ENCODE data around the gene SLC25A29. TPM values are rescaled to one million over a fixed set of nuclear protein-coding genes. Genes with fewer than 3 reads are reported as not detected.

Gene SLC25A29
- total RNA-seq, 2 donors from 2014 or later: 29.2 to 37.9 TPM

- Mint-ChIP-seq H3K27me3 (peaks cover 0 to under 1% of the 10 kb centered on the region in 2 donors), H3K9me3 (no peaks in the 10 kb centered on the region), H3K36me3 (no peaks in the 10 kb centered on the region), H3K4me1 (ENCODE audit: low read depth in 2 of 2) (peaks cover 0 to under 1% of the 10 kb centered on the region in 2 donors), H3K27ac (peak overlapping the region in 1 of 2 donors; percentile 71), H3K4me3 (no peak overlapping the region)
- ATAC-seq (no peak), DNase-seq (ENCODE audit: low spot score) (no peak)
Measured at GRCh38 chr14:100325231-100325632, 19.0 kb upstream of the SLC25A29 start.

DNA sequence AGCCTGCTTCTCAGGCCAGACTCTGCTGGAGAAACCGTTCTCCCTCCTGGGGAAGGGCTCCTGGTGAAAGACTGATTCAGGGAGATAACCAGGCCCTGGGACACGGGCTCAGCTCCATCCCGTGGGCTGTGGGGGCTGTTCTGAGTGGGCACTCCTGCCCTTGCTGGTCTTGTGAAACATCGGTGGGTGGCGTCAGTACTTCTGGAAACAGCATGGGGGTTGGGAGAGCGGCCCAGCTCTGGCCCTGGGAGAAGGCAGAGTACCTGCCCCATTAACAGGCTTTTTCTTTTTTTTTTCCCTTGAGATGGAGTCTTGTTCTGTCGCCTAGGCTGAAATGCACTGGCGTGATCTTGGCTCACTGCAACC is 17.7 kb upstream of the SLC25A29 start:
- no peak overlapping the region for H3K4me3 Mint-ChIP-seq
- peaks cover 0 to 4% of the 10 kb centered on the region in 2 donors for H3K27me3 Mint-ChIP-seq
- no peak for ATAC-seq
- no peaks in the 10 kb centered on the region for H3K9me3 Mint-ChIP-seq
- no peaks in the 10 kb centered on the region for H3K36me3 Mint-ChIP-seq
- DNase-seq (ENCODE audit: low spot score): no peak
- no peak overlapping the region for H3K27ac Mint-ChIP-seq
- H3K4me1 Mint-ChIP-seq (ENCODE audit: low read depth in 2 of 2): peaks cover 0 to 7% of the 10 kb centered on the region in 2 donors

DNA sequence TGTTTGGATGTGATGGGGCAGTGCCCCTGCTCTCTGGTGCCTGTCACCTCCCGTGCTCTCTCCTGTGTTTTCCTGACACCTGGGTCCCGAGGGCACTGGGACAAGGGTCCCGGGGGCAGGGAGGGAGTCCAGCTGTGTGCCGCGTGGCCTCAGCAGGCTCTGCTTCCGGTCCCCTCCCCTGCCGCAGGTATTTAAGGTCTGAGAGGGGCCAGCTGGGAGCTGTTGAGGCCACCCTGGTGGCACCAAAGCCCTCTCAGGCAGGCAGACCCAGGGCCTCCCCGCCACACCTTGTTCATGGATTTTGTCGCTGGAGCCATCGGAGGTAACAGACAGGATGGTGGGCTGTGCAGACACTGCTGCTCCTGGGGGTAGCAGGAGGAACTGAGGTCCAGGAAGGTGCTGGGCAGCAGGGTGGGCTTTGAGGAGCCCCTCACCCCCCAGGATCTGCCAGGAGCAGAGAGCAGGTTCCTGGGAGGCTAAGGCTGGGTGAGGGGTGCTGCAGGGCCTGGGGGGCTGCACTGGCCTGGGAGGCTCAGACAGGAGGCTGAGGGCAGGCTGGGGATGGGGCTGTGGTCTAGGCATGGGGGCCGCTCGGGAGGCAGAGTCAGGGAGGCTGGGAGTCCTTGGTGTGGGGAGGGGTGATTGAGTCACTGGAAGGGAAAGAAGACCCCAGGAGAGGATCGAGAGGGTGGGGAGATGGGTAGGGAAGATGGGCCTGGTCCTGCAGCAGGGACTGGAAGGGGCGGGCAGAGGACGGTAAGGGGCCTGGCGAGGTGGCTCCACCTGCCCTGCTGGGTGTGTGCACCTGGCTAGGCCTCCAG is 17.1 kb upstream of the SLC25A29 start, which contains the start of gene SLC25A47:
Gene SLC25A47 (plus strand): TSS at position 219 of the 821 bp plus-strand sequence. CDS start 76 bp downstream, at position 295.
- no peaks in the 10 kb centered on the region for H3K9me3 Mint-ChIP-seq
- peaks cover 0 to 4% of the 10 kb centered on the region in 2 donors for H3K27me3 Mint-ChIP-seq
- DNase-seq (ENCODE audit: low spot score) (no peak), ATAC-seq (no peak)
- H3K4me3 Mint-ChIP-seq: no peak within 1 kb of the TSS
- no peak within 1 kb of the TSS for H3K27ac Mint-ChIP-seq
- H3K4me1 Mint-ChIP-seq (ENCODE audit: low read depth in 2 of 2): peaks cover 0 to 7% of the 10 kb centered on the region in 2 donors
- no peaks in the 10 kb centered on the region for H3K36me3 Mint-ChIP-seq

DNA sequence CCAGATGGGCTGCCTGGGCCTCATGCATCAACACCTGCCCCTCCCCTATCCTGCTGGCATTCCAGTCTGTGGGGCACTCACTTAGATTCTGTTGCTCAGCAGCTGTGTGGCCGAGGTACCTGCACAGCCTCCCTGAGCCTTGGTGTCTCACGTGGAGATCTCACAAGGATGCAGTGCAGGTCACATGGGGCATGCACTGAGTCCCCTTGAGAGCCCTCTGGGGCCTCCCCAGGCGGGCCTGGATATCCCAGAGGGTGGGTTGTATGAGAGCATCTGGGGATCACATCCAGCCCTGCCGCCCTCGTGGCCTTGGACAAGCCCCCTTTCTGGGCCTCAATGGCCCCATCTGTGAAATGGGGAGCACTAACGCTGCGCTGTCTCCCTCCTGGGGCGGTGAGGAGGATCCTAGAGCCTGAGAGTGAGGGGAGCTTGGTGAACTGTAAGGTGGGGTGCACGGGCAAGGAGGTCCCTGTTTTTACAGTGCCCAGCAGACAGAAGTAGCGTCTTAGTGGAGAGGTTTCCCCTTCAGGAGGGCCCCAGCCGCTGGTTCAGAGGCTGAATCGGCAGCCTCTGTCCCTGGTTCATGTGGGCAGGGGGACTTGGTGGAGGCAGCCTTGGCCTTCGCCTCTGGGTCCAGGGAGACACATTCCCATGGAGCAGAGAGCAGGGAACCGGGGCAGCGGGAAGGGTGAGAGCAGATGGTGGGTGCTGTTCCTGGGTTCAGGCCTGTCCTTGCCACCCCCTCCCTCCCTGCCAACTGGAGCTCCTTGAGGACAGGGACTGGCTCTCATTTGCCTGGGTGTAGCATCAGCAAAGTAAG is 16.1 kb upstream of the SLC25A29 start:
- DNase-seq (ENCODE audit: low spot score) (no peak), ATAC-seq (no peak)
- Mint-ChIP-seq H3K27ac (no peak overlapping the region), H3K36me3 (no peaks in the 10 kb centered on the region), H3K9me3 (no peaks in the 10 kb centered on the region), H3K27me3 (peaks cover 0 to 4% of the 10 kb centered on the region in 2 donors), H3K4me3 (no peak overlapping the region), H3K4me1 (ENCODE audit: low read depth in 2 of 2) (peaks cover 4 to 11% of the 10 kb centered on the region in 2 donors)

DNA sequence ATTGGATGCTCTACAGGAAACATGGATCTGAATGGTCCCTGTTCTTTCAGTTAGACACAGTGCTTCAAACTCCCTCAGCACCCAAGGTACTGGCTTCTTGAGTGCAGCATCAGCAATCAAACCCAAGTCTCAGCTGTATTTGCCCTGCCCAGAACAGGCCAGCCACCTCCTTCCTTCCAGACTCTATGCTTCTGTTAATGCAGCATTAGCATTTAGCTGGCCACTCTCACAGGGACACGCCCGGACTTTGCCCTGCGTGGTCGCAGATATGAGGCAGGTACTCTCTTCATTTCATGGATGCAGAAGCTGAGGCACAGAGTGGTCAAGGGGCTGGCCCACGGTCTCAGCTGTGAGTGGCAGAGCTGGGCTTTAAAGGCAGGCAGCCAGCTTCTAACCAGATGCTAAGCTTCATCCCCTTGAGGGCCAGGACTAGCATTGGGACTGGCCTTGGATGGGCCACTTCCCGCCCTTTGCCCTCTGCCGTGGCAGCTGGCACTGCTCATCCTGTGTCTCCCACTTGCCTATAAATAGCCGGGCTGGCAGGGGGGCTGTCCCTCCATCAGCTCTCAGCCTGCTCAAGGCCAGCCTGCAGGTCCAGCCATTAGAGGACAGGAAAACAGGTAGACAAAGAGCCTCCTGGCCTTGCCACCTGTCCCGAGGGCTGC is 15.4 kb upstream of the SLC25A29 start:
- Mint-ChIP-seq H3K4me3 (no peak overlapping the region), H3K9me3 (no peaks in the 10 kb centered on the region), H3K27ac (no peak overlapping the region), H3K4me1 (ENCODE audit: low read depth in 2 of 2) (peaks cover 4 to 11% of the 10 kb centered on the region in 2 donors), H3K27me3 (peaks cover 0 to 4% of the 10 kb centered on the region in 2 donors), H3K36me3 (no peaks in the 10 kb centered on the region)
- ATAC-seq (no peak), DNase-seq (ENCODE audit: low spot score) (no peak)

DNA sequence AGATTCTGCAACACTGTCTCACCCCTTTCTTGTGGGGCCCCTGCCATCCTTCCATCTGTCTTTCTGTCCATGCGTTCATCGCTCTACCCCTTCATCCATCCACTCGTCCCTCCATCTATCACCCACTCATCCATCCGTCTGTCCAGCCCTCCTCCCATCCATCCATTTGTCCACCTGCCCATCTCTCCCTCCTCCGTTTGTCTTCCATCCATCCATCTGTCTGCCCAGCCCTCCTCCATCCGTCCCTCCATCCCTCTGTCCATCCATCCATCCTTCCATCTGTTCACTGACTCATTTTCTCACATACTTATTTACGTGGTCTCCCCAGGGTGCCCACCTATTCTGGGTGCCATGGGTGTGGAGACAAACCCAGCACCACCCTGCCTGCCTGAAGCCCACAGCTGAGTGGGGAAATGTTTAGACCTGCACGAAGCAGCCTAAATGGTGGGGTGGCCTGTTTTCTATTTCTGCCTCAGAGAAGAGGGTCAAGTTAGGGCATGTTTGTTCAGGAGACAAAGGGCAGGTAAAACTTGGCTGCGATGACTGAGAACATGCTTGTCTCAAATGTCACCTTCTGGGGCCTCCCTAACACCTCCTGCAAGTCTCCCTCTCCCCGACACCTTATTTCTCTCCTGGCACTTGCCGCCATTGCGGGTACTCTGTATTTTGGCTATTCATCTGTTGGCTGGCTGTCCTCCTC is 14.1 kb upstream of the SLC25A29 start:
- no peak overlapping the region for H3K4me3 Mint-ChIP-seq
- no peaks in the 10 kb centered on the region for H3K36me3 Mint-ChIP-seq
- peaks cover 4 to 11% of the 10 kb centered on the region in 2 donors for H3K4me1 Mint-ChIP-seq (ENCODE audit: low read depth in 2 of 2)
- H3K27ac Mint-ChIP-seq: peak overlapping the region in 1 of 2 donors; percentile 74
- H3K9me3 Mint-ChIP-seq: no peaks in the 10 kb centered on the region
- ATAC-seq (no peak), DNase-seq (ENCODE audit: low spot score) (no peak)
- peaks cover 0 to 4% of the 10 kb centered on the region in 2 donors for H3K27me3 Mint-ChIP-seq

GRCh38 chr14:100317912-100318808 is 11.9 kb upstream of the SLC25A29 start:
- H3K27ac Mint-ChIP-seq: peak overlapping the region in 1 of 2 donors; percentile 45

DNA sequence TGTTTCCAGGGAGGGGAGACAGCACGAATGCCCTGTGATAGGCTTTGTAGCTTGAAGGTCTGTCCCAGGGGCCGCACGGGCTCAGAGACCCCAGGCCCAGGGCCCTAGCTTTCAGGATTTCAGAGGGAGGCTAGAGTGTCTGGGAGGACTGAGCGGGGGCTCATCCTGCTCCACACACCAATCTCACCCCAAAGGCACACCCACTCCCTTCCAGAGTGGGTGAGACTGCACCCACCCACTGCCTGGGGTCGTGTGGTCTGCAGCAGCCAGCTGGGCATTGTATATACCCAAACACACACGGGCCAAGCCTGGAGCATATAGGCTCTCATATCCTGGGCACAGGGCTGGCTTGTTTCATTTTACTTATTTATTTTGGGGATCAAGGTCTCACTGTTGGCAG is 11.1 kb upstream of the SLC25A29 start:
- peak overlapping the region in 1 of 2 donors; percentile 45 for H3K27ac Mint-ChIP-seq
- H3K27me3 Mint-ChIP-seq: peaks cover 0 to 4% of the 10 kb centered on the region in 2 donors
- H3K9me3 Mint-ChIP-seq: no peaks in the 10 kb centered on the region
- peaks cover 9 to 19% of the 10 kb centered on the region in 2 donors for H3K4me1 Mint-ChIP-seq (ENCODE audit: low read depth in 2 of 2)
- H3K4me3 Mint-ChIP-seq: peak overlapping the region; percentile 79
- H3K36me3 Mint-ChIP-seq: no peaks in the 10 kb centered on the region
- DNase-seq (ENCODE audit: low spot score) (no peak), ATAC-seq (no peak)

More at GRCh38 chr14:100317912-100318808, 11.9 kb upstream of the SLC25A29 start:
- Mint-ChIP-seq H3K4me3 (peak overlapping the region; percentile 79), H3K9me3 (no peaks in the 10 kb centered on the region), H3K4me1 (ENCODE audit: low read depth in 2 of 2) (peaks cover 4 to 13% of the 10 kb centered on the region in 2 donors), H3K27me3 (peaks cover 0 to 4% of the 10 kb centered on the region in 2 donors), H3K36me3 (no peaks in the 10 kb centered on the region)
- DNase-seq (ENCODE audit: low spot score): peak; percentile 78
- peak; percentile 88 to 92 for ATAC-seq

GRCh38 chr14:100314724-100315123 is 8.5 kb upstream of the SLC25A29 start:
- ATAC-seq: no peak
- peaks cover 18 to 25% of the 10 kb centered on the region in 2 donors for H3K4me1 Mint-ChIP-seq (ENCODE audit: low read depth in 2 of 2)

GRCh38 chr14:100313464-100314230 is 7.4 kb upstream of the SLC25A29 start:
- ATAC-seq (no peak), DNase-seq (ENCODE audit: low spot score) (no peak)
- Mint-ChIP-seq H3K27me3 (peaks cover 0 to 1% of the 10 kb centered on the region in 2 donors), H3K4me3 (no peak overlapping the region), H3K9me3 (no peaks in the 10 kb centered on the region), H3K36me3 (no peaks in the 10 kb centered on the region), H3K4me1 (ENCODE audit: low read depth in 2 of 2) (peaks cover 18 to 23% of the 10 kb centered on the region in 2 donors), H3K27ac (peak overlapping the region in 1 of 2 donors; percentile 44)

More at GRCh38 chr14:100314724-100315123, 8.5 kb upstream of the SLC25A29 start:
- Mint-ChIP-seq H3K27ac (peak overlapping the region in 1 of 2 donors; percentile 30), H3K36me3 (no peaks in the 10 kb centered on the region), H3K4me3 (no peak overlapping the region), H3K9me3 (no peaks in the 10 kb centered on the region), H3K27me3 (no peaks in the 10 kb centered on the region)
- no peak for DNase-seq (ENCODE audit: low spot score)

DNA sequence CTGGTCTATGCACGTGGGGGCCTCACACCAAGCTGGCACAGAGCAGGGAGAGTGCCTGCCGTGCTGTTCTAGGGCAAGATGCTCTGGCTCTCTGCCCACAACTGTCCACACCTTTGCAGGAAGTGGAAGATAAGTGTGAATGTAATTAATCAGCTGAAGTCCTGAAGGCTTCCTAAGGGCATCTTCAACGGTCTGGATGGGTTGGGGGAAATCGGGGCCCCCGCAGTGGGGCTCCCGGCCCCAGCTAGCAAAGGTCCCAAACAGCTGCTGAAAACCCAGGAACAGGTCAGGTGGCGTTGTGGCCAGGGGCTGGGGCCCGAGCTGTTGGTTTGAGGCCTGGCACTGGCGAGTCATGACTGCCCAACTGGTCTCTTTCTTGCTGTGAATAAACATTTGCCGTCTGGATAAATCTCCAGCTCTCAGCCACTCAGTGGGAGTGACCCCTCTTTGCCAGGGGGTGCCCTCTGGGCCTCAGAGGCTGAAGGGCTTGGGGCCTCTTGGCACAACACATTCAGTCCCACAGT is 6.7 kb upstream of the SLC25A29 start:
- no peaks in the 10 kb centered on the region for H3K36me3 Mint-ChIP-seq

More for the DNA sequence above, 6.7 kb upstream of the SLC25A29 start:
- Mint-ChIP-seq H3K9me3 (no peaks in the 10 kb centered on the region), H3K27me3 (peaks cover 0 to 3% of the 10 kb centered on the region in 2 donors), H3K4me3 (no peak overlapping the region), H3K27ac (peak overlapping the region in 1 of 2 donors; percentile 44), H3K4me1 (ENCODE audit: low read depth in 2 of 2) (peaks cover 18 to 25% of the 10 kb centered on the region in 2 donors)
- DNase-seq (ENCODE audit: low spot score) (no peak), ATAC-seq (peak; percentile 64 to 67)

Data from natural killer cell treated with Interleukin-12 subunit alpha and Interleukin-12 subunit beta and Interleukin-15 and Interleukin-18, amount 100 ng/mL, for 72 hours (primary cell).